ENCODE measurements around the gene NKX1-1. TPM values are rescaled to one million over a fixed set of nuclear protein-coding genes. Genes with fewer than 3 reads are reported as not detected.
A peak's percentile ranks its signal among the peaks of the same experiment; 100 is the strongest.

The NKX1-1 gene
- total and polyA plus RNA-seq, 12 donors: not detected

GRCh38 chr4:1368421-1369090 lies 37.7 kb downstream of the NKX1-1 start:
- peak in 3 of 7 donors; percentile 5 to 12 (median 9) for DNase-seq
- WGBS, 4 donors: 92 to 96% (median 94%) methylated on average over 13 to 24 of the region's 24 CpGs
- TF ChIP-seq CTCF (IDR thresholded peaks at IDR 0.05) (no peak), POLR2A (IDR thresholded peaks at IDR 0.05) (no peak)
- Histone ChIP-seq H3K27ac (no peak overlapping the region), H3K9me3 (replicated peaks in 1 of 3) (no peaks in the 10 kb centered on the region), H3K4me3 (no peak overlapping the region), H3K27me3 (no peaks in the 10 kb centered on the region), H3K4me1 (replicated peaks in 1 of 2) (no peaks in the 10 kb centered on the region), H3K36me3 (replicated peaks in 1 of 2) (peaks cover 0 to 5% of the 10 kb centered on the region in 2 donors)
- intact Hi-C loops (cut with DNase I): loop anchor here in 1 of 2 donors (5.0 kb wide), 1 partner anchor 149 kb away; no protein-coding TSS in a partner anchor

- peak in 1 of 7 donors; percentile 1 for DNase-seq
- intact Hi-C loops (cut with DNase I): loop anchor here in 1 of 2 donors (5.0 kb wide), 1 partner anchor 149 kb away; no protein-coding TSS in a partner anchor
- peaks cover 0 to 5% of the 10 kb centered on the region in 2 donors for H3K36me3 ChIP-seq (replicated peaks in 1 of 2)
Measured at GRCh38 chr4:1367936-1368289, 38.3 kb downstream of the NKX1-1 start.

GRCh38 chr4:1367230-1367935 lies 38.9 kb downstream of the NKX1-1 start:
- no peak for TF ChIP-seq POLR2A (IDR thresholded peaks at IDR 0.05)
- TF ChIP-seq CTCF (IDR thresholded peaks at IDR 0.05): no peak
- H3K27ac ChIP-seq: no peak overlapping the region
- H3K27me3 ChIP-seq: no peaks in the 10 kb centered on the region
- peaks cover 0 to 5% of the 10 kb centered on the region in 2 donors for H3K36me3 ChIP-seq (replicated peaks in 1 of 2)
- intact Hi-C loops (cut with DNase I): loop anchor here in 1 of 2 donors (5.0 kb wide), 1 partner anchor 150 kb away; no protein-coding TSS in a partner anchor
- no peaks in the 10 kb centered on the region for H3K4me1 ChIP-seq (replicated peaks in 1 of 2)
- 91 to 96% (median 95%) methylated on average over 4 to 17 of the region's 17 CpGs for WGBS, 4 donors
- H3K9me3 ChIP-seq (replicated peaks in 1 of 3): no peaks in the 10 kb centered on the region
- H3K4me3 ChIP-seq: no peak overlapping the region
- peak in 3 of 7 donors; percentile 3 to 10 (median 5) for DNase-seq

More at GRCh38 chr4:1367936-1368289, 38.3 kb downstream of the NKX1-1 start:
- TF ChIP-seq CTCF (IDR thresholded peaks at IDR 0.05) (no peak), POLR2A (IDR thresholded peaks at IDR 0.05) (no peak)
- no peaks in the 10 kb centered on the region for H3K9me3 ChIP-seq (replicated peaks in 1 of 3)
- 93 to 100% (median 98%) methylated on average over 1 to 10 of the region's 10 CpGs for WGBS, 4 donors
- H3K27ac ChIP-seq: no peak overlapping the region
- H3K4me1 ChIP-seq (replicated peaks in 1 of 2): no peaks in the 10 kb centered on the region
- H3K27me3 ChIP-seq: no peaks in the 10 kb centered on the region
- no peak overlapping the region for H3K4me3 ChIP-seq
